Transverse colon (tissue), 4 donors: ENCODE measurements around the gene TAF3. TPM values are rescaled to one million over a fixed set of nuclear protein-coding genes. Genes with fewer than 3 reads are reported as not detected.
"Not testable (repeated sequence)": the region's sequence is repeated elsewhere in the genome, so short reads cannot be mapped to it uniquely, and the experiment has no call there.

Source experiments
- DNase-seq: peaks from one replicate; pipeline ENCODE4 v3.0.0-alpha.2; 2019
- H3K27ac ChIP-seq, 4 donors: fragments of 200-600 bp; sonication (generic); 2 replicates each; pipeline ENCODE4 v1.5.1; 2016 to 2018; ENCODE audit warnings: inconsistent platforms in 4 of 4
- H3K27me3 ChIP-seq: fragments of 200-600 bp; sonication (generic); 2 replicates; pipeline ENCODE4 v1.5.1; 2017; ENCODE audit warnings: inconsistent platforms
- H3K36me3 ChIP-seq, 4 donors: fragments of 200-600 bp; sonication (generic); 2 replicates each; pipeline ENCODE4 v1.5.1; 2017 to 2019; ENCODE audit warnings: inconsistent platforms in 4 of 4
- H3K4me1 ChIP-seq, 4 donors: fragments of 200-600 bp; sonication (generic); 2 replicates each; pipeline ENCODE4 v1.5.1; 2017 to 2020; ENCODE audit warnings: inconsistent platforms in 4 of 4
- H3K4me3 ChIP-seq, 4 donors: fragments of 200-600 bp; sonication (generic); 1 replicate in 1 of 4; 2 replicates in 3 of 4; pipeline versions ENCODE4 v1.5.1 to v1.6.1; 2017 to 2019; ENCODE audit warnings: inconsistent platforms in 4 of 4
- H3K9me3 ChIP-seq, 2 donors: fragments of 200-600 bp; sonication (generic); 2 replicates each; pipeline ENCODE4 v1.5.1; 2017 to 2019; ENCODE audit warnings: inconsistent platforms in 2 of 2
- CTCF ChIP-seq, 5 experiments: fragments of 200-600 bp in 3 of 5; fragments of 450-650 bp in 2 of 5; sonication (generic) in 3 of 5; IDR thresholded peaks; 1 replicate in 2 of 5; 2 replicates in 3 of 5; pipeline ENCODE4 v1.5.1; 2016 to 2017; ENCODE audit warnings: antibody characterized with exemption in 5 of 5, inconsistent platforms in 3 of 5, mild to moderate bottlenecking in 2 of 5, moderate library complexity in 1 of 5
- EP300 ChIP-seq: sonication (generic); formaldehyde crosslinking; IDR thresholded peaks from one replicate; pipeline ENCODE4 v1.6.1; 2017; ENCODE audit warnings: antibody characterized with exemption, low read depth
- POLR2A ChIP-seq: fragments of 450-650 bp; IDR thresholded peaks from one replicate; pipeline ENCODE4 v1.6.1; 2016; ENCODE audit warnings: antibody characterized with exemption, mild to moderate bottlenecking, moderate library complexity
- POLR2AphosphoS5 ChIP-seq, 3 donors: sonication (generic); formaldehyde crosslinking; IDR thresholded peaks; one replicate each; pipeline ENCODE4 v1.6.1; 2016; ENCODE audit warnings: antibody characterized with exemption in 3 of 3
- WGBS, 2 donors: methylation state at CpG; one replicate each; pipeline ENCODE4 v1.1.5; 2018; ENCODE audit warnings: low coverage in 1 of 2; 5-methylcytosine and 5-hydroxymethylcytosine counted together
- in situ Hi-C, 4 donors: fragments of 200-750 bp; cut with MboI; loops; one replicate each; pipeline versions ENCODE4 v1.15.0 to v1.15.1; 2017; ENCODE audit warnings: low sequenced_read_pairs in 3 of 4, low pct_ligation_motif_present in 1 of 4, low pct_unique_long_range_greater_than_20kb in 1 of 4
- intact Hi-C: fragments of 100-400 bp; cut with DNase I; formaldehyde crosslinking; loops from one replicate; pipeline ENCODE4 v1.15.1; 2023; ENCODE audit warnings: low total_unique reads
- total RNA-seq, 4 donors: library from RNA; depleted of rRNA; stranded (reverse); fragments of >200 nt; gene quantifications; one replicate each; pipeline ENCODE4 v1.1.0, GENCODE V29; 2016

The TAF3 gene
- total RNA-seq, 4 donors from 2014 or later, result 4.8 to 35.6 (median 9.6) TPM

GRCh38 chr10:8023851-8024250 is 205.5 kb downstream of the TAF3 start:
- in situ Hi-C loops, result no loop called here
- peaks cover 35% of the 10 kb centered on the region for H3K27me3 ChIP-seq

GRCh38 chr10:8026349-8027259 is 208.3 kb downstream of the TAF3 start:
- TF ChIP-seq POLR2A (no peak), EP300 (no peak), CTCF (IDR thresholded peaks at IDR 0.05) (no peak), POLR2AphosphoS5 (IDR thresholded peaks at IDR 0.05) (no peak)
- Histone ChIP-seq H3K27ac (no peak overlapping the region), H3K27me3 (peaks cover 57% of the 10 kb centered on the region), H3K36me3 (no peaks in the 10 kb centered on the region), H3K9me3 (no peaks in the 10 kb centered on the region), H3K4me3 (no peak overlapping the region), H3K4me1 (no peaks in the 10 kb centered on the region)
- 32 to 34% methylated on average over 10 to 17 of the region's 17 CpGs for WGBS, 2 donors
- no peak for DNase-seq
- in situ Hi-C loops, result loop anchor here in 1 of 4 donors (25.0 kb wide), 1 partner anchor 436 kb away; no protein-coding TSS in a partner anchor
- intact Hi-C loops, result no loop called here

More at GRCh38 chr10:8023851-8024250, 205.5 kb downstream of the TAF3 start:
- Histone ChIP-seq H3K4me3 (no peak overlapping the region), H3K9me3 (no peaks in the 10 kb centered on the region), H3K4me1 (no peaks in the 10 kb centered on the region), H3K36me3 (no peaks in the 10 kb centered on the region), H3K27ac (no peak overlapping the region)
- intact Hi-C loops, result no loop called here
- TF ChIP-seq POLR2A, result no peak
- no peak for TF ChIP-seq EP300
- no peak for TF ChIP-seq POLR2AphosphoS5 (IDR thresholded peaks at IDR 0.05)
- no peak for TF ChIP-seq CTCF (IDR thresholded peaks at IDR 0.05)
- WGBS, 2 donors, result 83 to 91% methylated on average over 2 of the region's 2 CpGs
- DNase-seq, result no peak

GRCh38 chr10:8031211-8031610 is 212.9 kb downstream of the TAF3 start:
- DNase-seq, H3K9me3 ChIP-seq, H3K27ac ChIP-seq, H3K36me3 ChIP-seq, intact Hi-C loops, H3K4me3 ChIP-seq: not testable (repeated sequence)
- in situ Hi-C loops, result loop anchor here in 1 of 4 donors (25.0 kb wide), 1 partner anchor 431 kb away; no protein-coding TSS in a partner anchor
- peaks cover 80% of the 10 kb centered on the region for H3K27me3 ChIP-seq
- H3K4me1 ChIP-seq, result peaks cover 5 to 21% (median 10%) of the 10 kb centered on the region in 4 donors
- 85 to 100% methylated on average over 2 to 5 of the region's 5 CpGs for WGBS, 2 donors

GRCh38 chr10:8032558-8032957 is 214.3 kb downstream of the TAF3 start:
- in situ Hi-C loops, result loop anchor here in 1 of 4 donors (25.0 kb wide), 1 partner anchor 430 kb away; no protein-coding TSS in a partner anchor

More at GRCh38 chr10:8032558-8032957, 214.3 kb downstream of the TAF3 start:
- no peak for DNase-seq
- Histone ChIP-seq H3K27me3 (peaks cover 81% of the 10 kb centered on the region), H3K9me3 (no peaks in the 10 kb centered on the region), H3K4me3 (no peak overlapping the region), H3K4me1 (peaks cover 5 to 22% (median 15%) of the 10 kb centered on the region in 4 donors), H3K27ac (no peak overlapping the region), H3K36me3 (no peaks in the 10 kb centered on the region)
- 85 to 94% methylated on average over 2 to 7 of the region's 7 CpGs for WGBS, 2 donors
- TF ChIP-seq POLR2AphosphoS5 (IDR thresholded peaks at IDR 0.05), result no peak
- TF ChIP-seq CTCF (IDR thresholded peaks at IDR 0.05), result no peak
- TF ChIP-seq EP300, result no peak
- no peak for TF ChIP-seq POLR2A
- intact Hi-C loops, result no loop called here
